ENCODE results near the gene HPGDS.

Gene HPGDS

DNA sequence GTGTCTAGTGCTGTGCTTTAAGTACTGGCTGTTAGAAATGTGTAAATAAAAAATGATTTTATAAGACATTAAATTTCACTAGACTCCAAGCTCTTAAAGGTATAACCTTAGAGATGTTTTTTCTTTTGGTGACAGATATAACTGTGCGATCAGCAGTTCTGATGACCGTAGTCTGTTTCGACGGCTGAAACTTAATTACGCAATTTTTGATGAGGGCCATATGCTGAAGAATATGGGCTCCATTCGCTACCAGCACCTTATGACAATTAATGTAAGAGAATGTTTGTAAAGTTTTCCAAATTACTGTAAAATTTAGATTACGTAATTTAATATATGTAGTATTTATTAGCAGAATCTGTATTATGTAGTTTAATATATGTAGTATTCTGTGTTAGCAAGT lies 66.4 kb downstream of the HPGDS start:
- TF ChIP-seq FOXP2 (optimal IDR thresholded peaks at IDR 0.05; ENCODE audit: control extremely low read depth, extremely low read length, insufficient read depth) = no peak
- TF ChIP-seq POLR2AphosphoS5 (IDR thresholded peaks at IDR 0.05; ENCODE audit: borderline replicate concordance, low read depth, low read length) = no peak
- TF ChIP-seq EZH2 (IDR thresholded peaks at IDR 0.05) = no peak
- H3K9me3 ChIP-seq (ENCODE audit: low read depth, low read length) = no peaks in the 10 kb centered on the region
- no peak overlapping the region for H3K9ac ChIP-seq (ENCODE audit: insufficient read length)
- H3K27ac ChIP-seq = no peak overlapping the region
- H3K36me3 ChIP-seq (ENCODE audit: insufficient read depth, low read length) = peaks cover 92% of the 10 kb centered on the region
- no peak overlapping the region for H3K4me3 ChIP-seq
- DNase-seq (ENCODE audit: low read depth, low spot score) = no peak

DNA sequence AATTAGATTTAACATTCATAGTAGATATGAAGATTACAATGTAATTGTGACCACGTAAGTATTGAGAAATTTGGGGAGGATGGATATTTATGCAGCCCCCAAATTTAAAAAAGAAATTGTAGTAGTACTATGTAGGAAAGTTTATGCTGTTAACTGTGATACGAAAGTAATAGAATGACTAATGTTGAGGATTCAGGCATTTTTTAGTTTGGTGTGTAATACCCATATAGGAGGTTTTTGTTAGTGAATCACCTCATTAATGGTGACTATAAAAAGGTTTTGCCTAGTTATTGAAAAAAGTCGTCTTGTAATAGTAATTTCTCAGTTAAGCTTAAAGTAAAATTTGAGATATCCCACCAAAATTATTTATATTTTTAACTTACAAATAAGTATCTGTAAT lies 67.7 kb downstream of the HPGDS start:
- Histone ChIP-seq H3K4me3 (no peak overlapping the region), H3K9ac (ENCODE audit: insufficient read length) (no peak overlapping the region), H3K27ac (no peak overlapping the region), H3K9me3 (ENCODE audit: low read depth, low read length) (no peaks in the 10 kb centered on the region), H3K36me3 (ENCODE audit: insufficient read depth, low read length) (peaks cover 90% of the 10 kb centered on the region)
- TF ChIP-seq FOXP2 (optimal IDR thresholded peaks at IDR 0.05; ENCODE audit: control extremely low read depth, extremely low read length, insufficient read depth) (no peak), EZH2 (IDR thresholded peaks at IDR 0.05) (no peak)
- no peak for DNase-seq (ENCODE audit: low read depth, low spot score)

DNA sequence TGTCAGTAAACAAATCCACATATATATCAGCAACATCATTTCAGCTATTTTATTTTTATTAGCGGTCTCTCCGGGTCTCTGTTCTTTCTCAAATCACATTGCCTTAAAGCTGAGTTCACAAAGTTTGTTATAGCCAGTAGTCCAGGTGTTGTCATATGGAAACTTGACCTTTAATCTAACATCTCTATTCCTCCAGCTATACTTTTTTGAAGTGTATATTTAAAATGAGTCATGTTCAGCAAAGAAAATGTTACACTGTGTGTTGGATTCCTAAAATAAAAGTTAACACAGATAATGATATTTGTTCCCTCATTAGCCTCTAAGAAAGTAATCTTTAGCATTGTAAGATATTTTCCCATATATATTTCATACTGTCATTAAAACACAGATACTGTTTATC lies 71.4 kb downstream of the HPGDS start:
- H3K9ac ChIP-seq (ENCODE audit: insufficient read length) = no peak overlapping the region
- peaks cover 71% of the 10 kb centered on the region for H3K36me3 ChIP-seq (ENCODE audit: insufficient read depth, low read length)
- H3K9me3 ChIP-seq (ENCODE audit: low read depth, low read length) = no peaks in the 10 kb centered on the region
- TF ChIP-seq EZH2 (IDR thresholded peaks at IDR 0.05) (no peak), POLR2AphosphoS5 (IDR thresholded peaks at IDR 0.05; ENCODE audit: borderline replicate concordance, low read depth, low read length) (no peak), FOXP2 (optimal IDR thresholded peaks at IDR 0.05; ENCODE audit: control extremely low read depth, extremely low read length, insufficient read depth) (no peak)
- no peak for DNase-seq (ENCODE audit: low read depth, low spot score)
- no peak overlapping the region for H3K4me3 ChIP-seq
- H3K27ac ChIP-seq = no peak overlapping the region

DNA sequence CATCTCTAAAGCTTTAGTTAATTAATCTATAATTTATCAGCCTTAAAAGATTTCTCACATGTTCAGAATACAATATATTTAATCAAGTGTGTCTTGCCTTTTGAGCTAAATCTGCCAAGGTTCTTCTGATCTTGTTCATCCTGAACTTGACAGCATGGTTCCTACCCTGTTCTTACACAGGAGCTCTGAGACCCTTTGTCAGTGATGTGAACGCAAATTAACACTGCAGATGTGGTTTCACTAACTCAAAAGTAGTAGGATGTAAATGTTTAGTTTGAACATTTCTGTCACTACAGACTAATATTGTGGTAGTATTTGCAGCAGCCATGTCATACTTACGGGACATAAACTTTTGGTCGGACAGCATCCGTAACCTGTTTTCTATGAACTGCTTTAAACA lies 75.6 kb downstream of the HPGDS start:
- H3K9ac ChIP-seq (ENCODE audit: insufficient read length) = no peak overlapping the region
- H3K9me3 ChIP-seq (ENCODE audit: low read depth, low read length) = no peaks in the 10 kb centered on the region
- no peak overlapping the region for H3K27ac ChIP-seq
- H3K4me3 ChIP-seq = no peak overlapping the region
- no peak for DNase-seq (ENCODE audit: low read depth, low spot score)
- no peak for TF ChIP-seq FOXP2 (optimal IDR thresholded peaks at IDR 0.05; ENCODE audit: control extremely low read depth, extremely low read length, insufficient read depth)
- no peak for TF ChIP-seq EZH2 (IDR thresholded peaks at IDR 0.05)
- TF ChIP-seq POLR2AphosphoS5 (IDR thresholded peaks at IDR 0.05; ENCODE audit: borderline replicate concordance, low read depth, low read length) = no peak
- peaks cover 52% of the 10 kb centered on the region for H3K36me3 ChIP-seq (ENCODE audit: insufficient read depth, low read length)

DNA sequence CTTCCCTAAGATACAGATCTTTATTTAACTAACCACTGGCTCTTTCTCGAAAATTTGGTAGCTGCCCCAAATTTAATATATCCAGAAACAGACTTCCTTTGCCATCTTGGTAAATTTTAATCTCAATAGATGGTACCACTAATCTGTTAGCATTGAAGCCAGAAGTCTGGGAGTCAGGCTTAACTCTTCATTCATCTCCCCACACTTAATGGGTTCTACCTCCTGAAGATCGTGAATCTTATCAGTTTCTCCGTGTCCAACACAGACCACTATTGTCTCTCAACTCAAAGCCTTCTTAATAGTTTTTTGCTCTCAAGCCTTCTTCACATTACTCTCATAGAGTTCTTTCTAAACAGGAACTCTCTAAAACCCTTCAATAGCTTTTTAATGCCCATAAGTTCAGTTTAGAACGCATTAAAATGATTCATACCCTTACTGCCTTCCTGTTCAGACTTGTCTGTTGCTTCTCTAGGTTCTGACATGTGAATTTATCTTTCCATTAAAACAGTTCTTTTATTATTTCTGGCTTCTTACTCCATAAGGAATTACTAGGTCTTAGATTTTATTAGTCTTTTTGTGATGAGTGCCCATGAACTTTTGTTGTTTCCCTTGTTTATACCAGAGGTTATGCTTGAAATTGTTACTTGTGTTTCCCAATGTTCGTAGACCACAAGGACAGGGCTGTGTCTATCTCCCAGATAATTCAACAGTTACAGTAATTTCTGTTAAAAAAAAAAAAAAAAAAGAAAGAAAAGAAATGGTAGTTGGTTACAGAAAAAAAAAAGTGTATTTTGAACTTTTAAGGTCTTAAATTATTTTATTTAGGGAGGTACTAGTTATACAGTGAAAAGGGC lies 80.2 kb downstream of the HPGDS start:
- Histone ChIP-seq H3K27ac (0 out of 2 replicates have a peak overlapping the region, but pooled peaks have one; percentile 27), H3K9me3 (ENCODE audit: low read depth, low read length) (no peaks in the 10 kb centered on the region), H3K4me3 (no peak overlapping the region), H3K36me3 (ENCODE audit: insufficient read depth, low read length) (peaks cover 47% of the 10 kb centered on the region), H3K9ac (ENCODE audit: insufficient read length) (no peak overlapping the region)
- DNase-seq (ENCODE audit: low read depth, low spot score) = no peak
- TF ChIP-seq EZH2 (IDR thresholded peaks at IDR 0.05) (no peak), POLR2AphosphoS5 (IDR thresholded peaks at IDR 0.05; ENCODE audit: borderline replicate concordance, low read depth, low read length) (no peak; the same call in 1 of the 2 replicates), FOXP2 (optimal IDR thresholded peaks at IDR 0.05; ENCODE audit: control extremely low read depth, extremely low read length, insufficient read depth) (no peak)

DNA sequence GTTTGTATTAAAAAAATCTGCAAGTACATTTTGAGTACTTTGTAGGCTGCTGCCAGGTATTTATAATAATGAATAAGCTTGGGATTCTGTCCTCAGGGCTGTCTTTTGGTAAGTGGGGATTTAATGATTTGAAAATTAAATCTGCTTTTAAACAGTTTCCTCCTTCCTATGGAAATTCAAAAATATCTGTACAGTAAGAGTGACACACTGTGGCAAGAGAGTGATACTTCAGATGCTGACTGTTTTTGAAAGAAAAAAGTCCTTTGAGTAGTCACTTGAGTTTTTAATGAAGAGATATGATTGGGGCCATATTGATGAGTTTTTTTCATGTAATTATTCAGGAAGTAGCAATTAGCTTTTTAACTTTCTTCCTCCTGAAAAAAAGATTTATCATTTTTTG lies 85.8 kb downstream of the HPGDS start:
- H3K36me3 ChIP-seq (ENCODE audit: insufficient read depth, low read length) = peaks cover 59% of the 10 kb centered on the region
- H3K4me3 ChIP-seq = no peak overlapping the region
- H3K9me3 ChIP-seq (ENCODE audit: low read depth, low read length) = no peaks in the 10 kb centered on the region
- H3K27ac ChIP-seq = no peak overlapping the region
- DNase-seq (ENCODE audit: low read depth, low spot score) = no peak
- no peak overlapping the region for H3K9ac ChIP-seq (ENCODE audit: insufficient read length)
- no peak for TF ChIP-seq POLR2AphosphoS5 (IDR thresholded peaks at IDR 0.05; ENCODE audit: borderline replicate concordance, low read depth, low read length)
- no peak for TF ChIP-seq FOXP2 (optimal IDR thresholded peaks at IDR 0.05; ENCODE audit: control extremely low read depth, extremely low read length, insufficient read depth)
- no peak for TF ChIP-seq EZH2 (IDR thresholded peaks at IDR 0.05)

DNA sequence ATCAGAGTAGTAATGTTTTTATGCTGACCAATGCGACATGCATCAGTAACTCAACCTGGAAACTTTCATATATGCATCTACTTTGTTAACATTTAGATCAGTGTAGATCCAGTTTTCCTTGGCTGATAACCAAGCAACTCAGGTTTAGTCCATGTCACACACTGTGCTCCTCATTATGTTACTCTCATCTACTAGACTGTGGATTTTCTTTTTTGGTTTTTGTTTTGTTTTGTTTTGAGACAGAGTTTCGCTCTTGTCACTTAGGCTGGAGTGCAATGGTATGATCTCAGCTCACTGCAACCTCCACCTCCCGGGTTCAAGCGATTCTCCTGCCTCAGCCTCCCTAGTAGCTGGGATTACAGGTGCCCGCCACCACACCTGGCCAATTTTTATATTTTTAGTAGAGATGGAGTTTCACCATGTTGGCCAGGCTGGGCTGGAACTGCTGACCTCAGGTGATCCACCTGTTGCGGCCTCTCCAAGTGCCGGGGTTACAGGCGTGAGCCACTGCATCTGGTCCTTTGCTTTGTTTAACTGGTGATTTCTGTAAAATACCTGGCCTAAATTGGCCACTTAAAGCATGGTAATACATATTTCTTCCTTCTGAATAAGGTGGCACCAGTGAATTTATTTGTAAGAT lies 86.4 kb downstream of the HPGDS start:
- TF ChIP-seq EZH2 (IDR thresholded peaks at IDR 0.05) (no peak), FOXP2 (optimal IDR thresholded peaks at IDR 0.05; ENCODE audit: control extremely low read depth, extremely low read length, insufficient read depth) (no peak), POLR2AphosphoS5 (IDR thresholded peaks at IDR 0.05; ENCODE audit: borderline replicate concordance, low read depth, low read length) (no peak)
- peaks cover 60% of the 10 kb centered on the region for H3K36me3 ChIP-seq (ENCODE audit: insufficient read depth, low read length)

DNA sequence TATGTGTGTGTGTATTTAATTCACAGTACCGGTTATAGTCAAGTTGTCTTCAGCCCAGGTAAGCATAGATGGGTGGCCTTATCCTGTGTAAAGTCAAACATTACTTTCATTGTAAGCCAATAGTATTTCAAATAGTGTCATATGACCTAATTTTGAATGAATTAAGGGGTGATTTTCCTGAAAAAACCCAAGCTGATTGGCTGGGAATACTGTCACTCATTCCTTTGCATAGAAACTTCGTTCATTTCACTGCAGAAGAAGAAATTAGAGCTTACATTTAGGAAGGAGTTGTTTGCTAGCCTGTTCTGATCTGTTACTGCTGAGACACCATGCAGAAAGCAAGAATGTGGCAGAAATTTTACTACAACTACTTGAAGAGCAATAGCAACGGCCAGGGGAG lies 89.6 kb downstream of the HPGDS start:
- TF ChIP-seq POLR2AphosphoS5 (IDR thresholded peaks at IDR 0.05; ENCODE audit: borderline replicate concordance, low read depth, low read length) (no peak), FOXP2 (optimal IDR thresholded peaks at IDR 0.05; ENCODE audit: control extremely low read depth, extremely low read length, insufficient read depth) (no peak), EZH2 (IDR thresholded peaks at IDR 0.05) (no peak)

More for the DNA sequence above, 86.4 kb downstream of the HPGDS start:
- no peak overlapping the region for H3K27ac ChIP-seq
- no peak for DNase-seq (ENCODE audit: low read depth, low spot score)
- H3K9me3 ChIP-seq (ENCODE audit: low read depth, low read length) = no peaks in the 10 kb centered on the region
- H3K4me3 ChIP-seq = no peak overlapping the region
- H3K9ac ChIP-seq (ENCODE audit: insufficient read length) = no peak overlapping the region

More for the DNA sequence above, 89.6 kb downstream of the HPGDS start:
- Histone ChIP-seq H3K27ac (0 out of 2 replicates have a peak overlapping the region, but pooled peaks have one; percentile 0), H3K9me3 (ENCODE audit: low read depth, low read length) (no peaks in the 10 kb centered on the region), H3K9ac (ENCODE audit: insufficient read length) (no peak overlapping the region), H3K36me3 (ENCODE audit: insufficient read depth, low read length) (peaks cover 73% of the 10 kb centered on the region), H3K4me3 (no peak overlapping the region)
- DNase-seq (ENCODE audit: low read depth, low spot score) = no peak
